Ramos (cell line): ENCODE results near the gene RASGRP3.

ENCODE experiments used
- in situ Hi-C: fragments of 300-500 bp; cut with MboI; formaldehyde crosslinking; loops from one replicate; pipeline ENCODE4 v1.14.3; 2022; ENCODE audit warnings: low sequenced_read_pairs; ENCODE audit not compliant: unreplicated experiment

RASGRP3 gene

DNA sequence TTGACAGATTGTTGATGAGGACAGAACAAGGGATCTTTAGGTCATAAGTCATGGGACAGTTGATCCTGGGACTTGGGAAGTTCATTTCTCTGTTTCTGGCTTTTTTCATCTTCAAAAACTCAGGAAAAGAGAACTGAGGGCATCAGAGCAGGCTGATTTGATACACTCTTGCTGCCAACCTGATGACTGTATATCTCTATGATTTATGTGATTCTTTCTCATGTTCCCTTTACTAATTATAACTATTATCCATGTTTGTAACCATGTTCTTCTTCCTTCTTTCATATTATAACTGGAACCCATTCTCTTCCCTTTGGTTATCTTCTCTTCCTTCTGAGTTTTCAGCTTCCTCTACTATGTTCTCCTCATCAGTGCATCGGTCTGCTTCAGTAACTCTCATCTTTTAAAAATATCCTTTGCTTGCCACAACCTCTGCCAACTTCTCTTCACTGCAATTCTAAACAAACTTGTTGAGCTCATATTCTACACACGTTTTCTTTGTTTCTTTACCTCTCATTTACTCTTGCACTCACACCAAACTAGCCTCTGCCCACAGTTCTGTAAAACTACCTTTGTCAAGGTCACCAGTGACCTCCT lies 13.5 kb downstream of the RASGRP3 start:
- in situ Hi-C loops = loop anchor here (25.0 kb wide), 1 partner anchor 403 kb away; no protein-coding TSS in a partner anchor

DNA sequence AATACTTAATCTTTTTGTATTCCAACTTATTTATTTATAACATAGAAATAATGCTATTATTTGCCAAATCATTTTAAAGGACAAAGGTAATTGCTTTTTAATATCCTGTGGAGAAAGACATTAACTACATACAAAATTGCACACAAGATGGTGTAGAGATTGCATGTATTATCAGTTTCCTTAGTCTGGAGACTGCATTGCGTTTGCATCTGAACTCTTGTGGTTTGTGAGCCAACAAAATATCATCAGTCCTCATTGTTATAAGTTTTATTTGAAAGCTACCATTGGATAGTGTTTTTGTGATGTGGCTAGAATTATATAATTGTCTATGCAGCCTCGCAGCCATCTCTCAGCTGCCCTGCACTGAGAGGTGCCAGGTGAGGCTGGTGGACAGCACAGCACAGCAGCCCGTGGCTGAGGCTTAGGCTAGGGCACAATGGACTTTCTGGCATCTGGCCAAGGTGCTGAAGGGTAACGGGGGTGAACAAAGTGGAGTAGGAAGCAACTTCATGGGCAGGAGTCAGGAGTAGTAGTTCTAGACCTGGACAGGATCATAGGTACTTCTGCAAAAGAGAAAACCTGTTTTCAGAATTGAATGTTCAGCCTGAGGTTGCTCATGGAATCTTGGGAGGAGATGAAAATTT lies 15.1 kb downstream of the RASGRP3 start:
- in situ Hi-C loops = loop anchor here (25.0 kb wide), 1 partner anchor 404 kb away; no protein-coding TSS in a partner anchor

DNA sequence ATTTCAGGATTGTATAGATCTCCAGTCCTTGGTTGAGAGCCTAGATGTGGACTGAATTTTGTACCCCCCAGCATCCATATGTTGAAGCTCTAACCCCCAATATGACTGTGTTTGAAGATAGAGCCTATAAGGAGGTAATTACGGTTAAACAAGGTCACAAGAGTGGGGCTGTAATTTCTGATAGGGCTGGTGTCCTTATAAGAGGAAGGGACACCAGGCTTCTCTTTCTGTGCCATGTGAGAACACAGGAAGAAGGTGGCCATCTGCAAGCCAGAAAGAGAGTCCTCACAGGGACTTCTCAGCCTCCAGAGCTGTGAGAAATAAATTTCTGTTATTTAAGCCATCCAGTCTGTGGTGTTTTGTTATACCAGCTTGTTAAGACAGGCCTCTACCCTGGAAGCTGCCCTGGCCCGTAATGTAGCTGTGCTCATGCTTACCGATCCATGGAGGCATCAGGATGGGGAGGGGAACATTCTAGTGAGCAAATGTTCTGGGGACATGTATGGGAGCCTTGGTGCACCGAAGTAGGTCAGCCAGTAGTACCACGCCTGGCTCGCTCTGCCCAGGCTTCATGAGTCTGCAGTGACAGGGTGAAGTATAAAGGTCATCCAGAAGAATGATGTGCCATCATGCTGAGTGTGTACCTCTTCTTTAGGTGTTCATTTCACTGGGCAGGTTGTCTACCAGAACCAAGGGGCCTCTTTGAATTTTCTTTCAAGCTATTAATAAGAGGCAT lies 16.1 kb downstream of the RASGRP3 start:
- in situ Hi-C loops = loop anchor here (25.0 kb wide), 1 partner anchor 405 kb away; no protein-coding TSS in a partner anchor

DNA sequence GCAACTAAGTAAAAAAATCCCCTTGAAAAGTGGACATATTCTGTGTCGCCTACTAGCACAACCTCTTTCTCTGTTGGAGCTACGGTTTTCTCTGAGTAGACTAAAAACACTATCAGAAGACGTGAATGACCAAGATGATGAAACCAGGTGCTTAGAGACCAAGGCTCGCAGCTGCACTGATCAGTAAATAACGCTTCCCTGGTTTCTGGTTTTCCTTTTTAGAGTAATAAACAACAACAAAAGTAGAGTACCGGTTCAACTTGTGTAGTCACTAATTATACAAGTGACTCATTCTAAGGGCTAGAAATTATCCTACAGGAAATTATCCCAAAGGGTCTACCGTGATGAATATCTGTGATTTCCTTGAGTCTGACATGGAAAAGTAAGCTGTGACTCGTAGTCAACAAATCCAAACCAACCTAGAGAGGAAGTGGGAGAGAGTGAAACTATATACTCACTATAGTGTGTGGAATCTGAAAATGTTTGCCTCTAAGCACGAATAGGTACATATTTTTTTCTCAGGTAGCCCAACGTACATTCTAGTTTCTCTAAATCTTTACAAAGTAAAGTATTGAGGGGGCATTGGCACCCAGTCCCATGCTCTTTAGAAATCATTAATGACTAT lies 17.8 kb downstream of the RASGRP3 start:
- in situ Hi-C loops = loop anchor here (25.0 kb wide), 1 partner anchor 407 kb away; no protein-coding TSS in a partner anchor

DNA sequence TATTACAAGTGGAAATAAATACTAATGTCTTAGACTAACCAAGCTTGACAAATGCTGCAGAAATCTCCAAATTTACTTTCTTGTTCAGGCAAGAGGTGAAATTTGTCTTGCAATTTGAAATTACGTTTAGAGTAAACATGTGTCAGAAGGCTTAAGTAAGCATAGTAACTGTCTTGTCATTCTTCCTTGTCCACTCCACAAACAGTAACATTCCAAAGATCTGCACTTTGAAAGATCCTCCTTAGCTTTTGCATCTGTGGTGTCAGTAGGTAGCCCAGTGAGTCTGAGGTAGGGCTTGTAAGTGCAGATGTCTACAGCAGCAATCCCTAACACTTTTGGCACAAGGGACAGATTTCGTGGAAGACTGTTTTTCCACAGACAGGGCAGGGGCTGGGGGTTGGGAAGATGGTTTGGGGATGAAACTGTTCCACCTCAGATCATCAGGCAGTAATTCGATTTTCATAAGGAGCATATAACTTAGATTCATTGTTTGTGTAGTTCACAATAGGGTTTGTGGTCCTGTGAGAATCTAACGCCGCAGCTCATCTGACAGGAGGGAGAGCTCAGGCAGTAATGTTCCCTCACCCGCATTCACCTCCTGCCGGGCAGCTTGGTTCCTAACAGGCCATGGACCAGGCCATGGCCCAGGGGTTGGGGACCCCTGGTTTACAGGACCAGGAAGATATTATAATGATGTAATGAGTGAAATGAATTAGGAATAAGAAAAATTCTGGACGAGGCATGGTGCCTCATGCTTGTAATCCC lies 18.6 kb downstream of the RASGRP3 start:
- in situ Hi-C loops = loop anchor here (25.0 kb wide), 1 partner anchor 408 kb away; no protein-coding TSS in a partner anchor

DNA sequence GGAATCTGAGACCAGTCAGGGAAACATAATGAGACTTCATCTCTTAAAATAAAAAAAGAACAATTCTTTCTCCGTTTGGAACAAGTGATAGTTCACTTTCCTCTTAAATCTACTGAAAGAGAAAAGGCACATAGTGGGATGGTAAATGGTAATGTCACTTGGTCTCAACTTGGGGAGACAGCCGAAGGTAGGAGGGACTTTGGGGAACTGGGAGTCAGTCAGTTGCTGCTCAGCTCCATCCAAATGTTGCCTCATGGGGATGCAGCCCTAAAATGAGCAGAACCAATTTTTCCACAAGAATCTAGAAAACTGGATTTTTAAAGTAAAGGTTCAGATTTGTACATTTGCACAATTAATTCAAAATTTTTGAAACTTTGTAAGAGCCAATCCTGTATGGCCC lies 19.2 kb downstream of the RASGRP3 start:
- in situ Hi-C loops = loop anchor here (25.0 kb wide), 1 partner anchor 408 kb away; no protein-coding TSS in a partner anchor

DNA sequence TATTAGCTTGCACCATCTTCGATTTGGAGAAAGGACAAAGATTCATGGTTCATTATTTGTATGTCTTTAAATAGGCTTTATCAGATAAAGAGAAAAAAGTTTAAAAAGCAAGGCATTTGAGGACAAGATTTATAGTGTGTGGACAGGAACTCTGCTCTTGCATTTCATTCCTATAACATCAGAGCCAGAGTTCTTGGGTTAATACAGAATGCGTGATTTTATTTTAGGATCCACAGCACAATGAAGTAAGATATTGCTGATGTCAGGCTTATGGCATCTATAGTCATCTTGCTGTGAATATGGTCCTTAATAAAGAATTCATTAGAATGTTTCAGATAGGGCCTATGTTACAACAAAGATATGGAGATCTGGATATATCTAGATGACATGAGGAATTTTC lies 19.7 kb downstream of the RASGRP3 start:
- in situ Hi-C loops = loop anchor here (25.0 kb wide), 1 partner anchor 409 kb away; no protein-coding TSS in a partner anchor

DNA sequence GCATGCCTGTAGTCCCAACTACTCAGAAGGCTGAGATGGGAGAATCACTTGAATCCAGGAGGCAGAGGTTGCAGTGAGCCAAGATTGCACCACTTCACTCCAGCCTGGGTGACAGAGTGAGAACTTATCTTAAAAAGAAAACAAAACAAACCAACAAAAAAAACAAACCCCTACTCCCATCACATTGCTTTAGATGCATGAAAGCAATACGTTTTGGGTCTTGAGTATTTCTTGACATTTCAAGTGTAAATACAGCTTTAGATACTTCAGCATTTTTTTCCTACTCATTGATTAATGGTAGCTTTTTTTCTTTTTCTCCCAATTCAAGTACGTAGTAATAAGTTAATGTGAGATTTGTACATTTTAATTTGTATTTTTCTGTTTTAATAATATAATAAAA lies 20.3 kb downstream of the RASGRP3 start:
- in situ Hi-C loops = loop anchor here (25.0 kb wide), 1 partner anchor 409 kb away; no protein-coding TSS in a partner anchor

DNA sequence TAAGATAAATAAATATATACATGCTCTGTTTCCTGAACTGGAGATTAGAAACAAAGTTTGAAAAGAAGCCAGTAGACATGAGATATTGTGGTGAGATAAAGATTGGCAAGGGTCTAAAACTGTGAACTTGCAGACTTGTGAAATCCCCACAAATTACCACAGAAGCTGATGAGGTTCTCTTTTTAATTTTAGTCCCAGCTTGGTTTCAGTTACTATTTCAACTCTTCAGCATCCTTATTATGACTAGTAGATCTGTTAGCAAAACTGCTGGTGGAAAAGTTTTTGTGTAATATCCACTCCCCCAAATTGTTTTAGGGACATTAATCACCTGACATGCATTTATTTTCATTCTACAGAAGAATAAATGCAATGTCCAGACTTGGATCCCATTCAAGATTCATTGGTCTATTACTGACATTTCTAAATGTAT lies 20.8 kb downstream of the RASGRP3 start:
- in situ Hi-C loops = loop anchor here (25.0 kb wide), 1 partner anchor 410 kb away; no protein-coding TSS in a partner anchor

DNA sequence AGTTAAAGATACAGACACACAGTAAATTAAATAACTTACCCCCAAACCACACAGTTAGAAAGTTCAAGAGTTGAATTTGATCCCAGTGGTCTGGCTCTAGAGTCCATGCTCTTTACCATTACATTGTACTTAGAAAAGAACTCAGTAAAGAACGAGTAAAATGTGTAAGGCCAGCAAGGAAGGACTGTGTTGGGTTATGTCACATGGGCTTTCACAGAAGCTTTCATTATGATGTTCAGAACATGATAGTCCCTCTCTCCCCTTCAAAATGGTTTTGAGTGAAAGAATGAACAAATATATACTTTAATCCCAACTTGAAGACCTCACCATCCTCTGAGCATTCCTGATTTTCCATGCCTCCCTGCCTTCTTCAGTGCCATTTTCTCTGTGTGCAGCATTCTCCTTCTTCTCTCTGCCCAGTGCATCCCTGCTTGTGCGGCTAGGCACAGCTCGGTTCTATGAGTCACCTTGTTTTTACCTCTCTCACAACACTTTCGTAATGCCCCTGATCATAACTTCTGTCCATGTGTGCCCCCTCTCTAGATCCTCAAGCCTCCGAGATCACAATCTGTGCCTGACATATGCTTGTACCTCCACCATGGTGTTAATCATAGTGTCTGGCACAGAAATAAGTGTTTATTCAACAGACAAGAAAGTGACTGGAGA lies 22.0 kb downstream of the RASGRP3 start:
- in situ Hi-C loops = loop anchor here (25.0 kb wide), 1 partner anchor 411 kb away; no protein-coding TSS in a partner anchor

DNA sequence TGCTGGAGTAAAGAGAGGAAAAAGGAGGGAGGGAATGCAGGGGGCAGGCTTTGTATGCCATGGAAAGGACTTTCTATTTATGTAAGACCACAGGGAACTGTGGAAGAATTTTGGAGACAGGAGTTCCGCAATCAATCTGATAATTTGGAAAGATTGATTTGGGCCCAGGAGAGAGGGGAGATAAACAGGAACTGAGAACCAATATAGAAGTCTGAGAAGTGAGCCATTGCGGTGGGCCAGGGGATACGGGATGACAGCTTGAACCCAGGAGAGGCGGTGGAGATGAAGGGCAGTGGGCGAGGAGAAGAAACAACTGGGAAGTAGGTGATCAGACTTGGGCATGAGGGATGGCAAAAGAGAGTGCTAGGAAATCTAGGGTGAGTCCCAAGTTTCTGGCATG lies 23.7 kb downstream of the RASGRP3 start:
- in situ Hi-C loops = no loop called here

DNA sequence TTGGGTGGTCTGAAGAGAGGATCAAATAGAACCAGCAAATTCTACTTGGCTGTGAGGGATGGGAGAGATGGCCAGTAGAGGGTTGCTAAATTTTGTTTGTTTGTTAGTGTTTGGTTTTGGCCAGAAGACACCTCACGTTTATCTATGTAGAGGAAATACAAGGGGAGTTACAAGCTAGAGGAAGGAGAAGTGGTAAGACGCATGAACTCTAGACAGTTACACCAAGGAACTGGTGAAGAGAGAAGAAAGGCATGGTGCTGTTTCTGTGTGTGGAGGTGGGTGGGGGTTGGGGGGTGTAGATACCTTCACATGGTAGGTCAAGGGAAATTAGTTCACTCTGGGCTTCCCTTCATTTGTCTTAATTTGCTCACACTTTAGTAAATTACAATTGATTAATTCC lies 25.6 kb downstream of the RASGRP3 start:
- in situ Hi-C loops = no loop called here

DNA sequence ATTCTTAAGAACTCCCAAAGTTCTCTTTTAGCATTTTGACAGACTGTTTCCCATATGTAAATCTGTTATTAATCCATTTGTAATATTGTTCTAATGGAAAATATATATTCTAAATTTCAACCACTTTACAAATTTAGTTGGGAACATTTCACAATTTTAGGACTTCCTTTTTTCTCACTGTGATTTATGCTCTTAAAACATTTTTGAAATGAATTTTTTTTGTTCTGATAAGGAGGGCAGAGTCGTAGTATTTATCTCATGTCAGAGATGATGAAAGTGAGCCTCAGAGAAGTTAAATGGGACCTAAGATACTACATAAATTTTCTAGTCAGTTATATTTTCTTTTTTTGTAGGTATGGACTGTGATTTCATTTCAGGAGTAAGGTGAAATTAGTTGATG lies 26.6 kb downstream of the RASGRP3 start:
- in situ Hi-C loops = no loop called here

DNA sequence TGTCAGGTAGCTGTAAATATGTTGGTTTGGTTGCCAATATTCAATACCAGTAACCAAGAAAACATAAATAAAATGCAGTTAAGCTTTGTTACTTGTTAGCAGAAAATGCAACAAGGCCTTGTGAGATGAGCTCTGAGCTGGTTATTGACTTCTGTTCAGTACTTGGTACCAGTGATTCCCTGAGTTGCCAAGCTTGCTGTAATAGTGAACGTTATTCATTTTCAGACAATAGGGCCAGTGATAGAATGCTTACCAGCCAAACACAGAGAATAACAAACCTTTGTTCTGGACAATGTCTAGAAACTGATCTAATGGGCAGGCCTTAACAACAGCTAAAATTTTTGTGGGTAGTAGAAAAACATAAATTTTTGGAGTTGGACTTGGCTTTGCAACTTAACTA lies 29.5 kb downstream of the RASGRP3 start:
- in situ Hi-C loops = no loop called here

DNA sequence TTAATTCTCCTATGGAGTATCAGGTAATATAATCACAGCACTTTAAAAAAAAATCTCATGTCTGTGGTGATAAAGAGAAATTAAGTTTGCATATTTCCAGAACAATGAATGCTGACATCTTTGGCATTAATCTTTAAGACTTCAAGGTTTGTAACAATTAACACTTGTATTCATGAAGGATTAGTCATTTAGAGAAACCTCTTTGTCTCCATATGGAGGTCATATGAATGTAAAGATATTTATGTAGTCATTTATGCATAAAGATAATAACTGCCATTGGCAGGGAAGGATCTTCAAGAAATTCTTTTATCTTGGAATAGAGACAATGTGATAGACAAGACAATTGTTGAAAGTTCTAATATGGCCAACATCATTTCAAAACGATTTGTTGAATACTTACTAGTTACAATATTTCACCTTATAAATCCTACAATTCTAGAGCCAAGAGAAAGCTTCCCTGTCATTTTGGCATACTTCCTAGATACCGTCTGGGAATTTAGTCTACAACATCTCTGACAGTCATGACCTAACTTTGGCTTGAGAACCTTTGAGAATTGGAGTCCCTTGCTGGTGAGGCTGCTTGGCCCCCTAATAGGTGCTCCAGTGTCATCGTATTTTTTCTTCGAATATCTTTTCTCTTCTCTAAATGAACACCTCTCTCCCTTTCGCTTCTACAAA lies 33.6 kb downstream of the RASGRP3 start:
- in situ Hi-C loops = no loop called here

DNA sequence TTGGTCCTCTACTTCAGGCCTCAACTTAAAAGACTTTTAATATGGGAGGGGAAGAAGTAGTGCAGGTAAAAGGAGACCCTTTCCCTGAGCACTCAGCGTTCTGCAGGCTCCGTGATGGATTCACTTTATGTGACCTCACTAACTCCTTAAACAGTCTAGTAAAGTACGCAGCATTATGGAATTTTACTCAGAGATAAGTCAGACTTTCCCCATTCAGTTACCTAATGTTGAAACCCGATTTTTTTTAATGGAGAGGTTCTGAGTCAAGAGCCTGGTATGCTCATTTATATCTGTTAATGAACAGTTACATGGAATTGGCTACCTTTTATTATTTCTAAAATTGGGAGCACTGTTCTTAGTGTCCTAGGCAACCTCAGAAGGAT lies 34.1 kb downstream of the RASGRP3 start:
- in situ Hi-C loops = no loop called here

DNA sequence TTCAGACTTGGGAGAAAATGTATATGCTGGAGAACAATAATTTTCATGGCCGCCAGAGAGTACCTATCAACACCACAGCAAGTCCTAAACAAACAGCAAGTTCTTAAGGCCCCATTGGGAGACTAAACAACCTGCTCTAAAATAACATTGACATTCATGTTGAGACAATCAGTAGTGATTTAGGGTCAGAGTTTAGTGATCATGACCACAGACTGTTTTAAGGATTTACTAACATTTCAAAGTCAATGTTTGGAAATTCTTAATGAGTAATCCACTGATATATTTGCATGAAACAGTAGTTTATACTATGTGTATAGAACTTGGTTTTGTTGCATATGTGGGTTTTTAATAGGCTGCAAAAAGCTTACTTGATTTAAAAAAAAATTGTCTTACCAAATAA lies 34.7 kb downstream of the RASGRP3 start:
- in situ Hi-C loops = no loop called here

DNA sequence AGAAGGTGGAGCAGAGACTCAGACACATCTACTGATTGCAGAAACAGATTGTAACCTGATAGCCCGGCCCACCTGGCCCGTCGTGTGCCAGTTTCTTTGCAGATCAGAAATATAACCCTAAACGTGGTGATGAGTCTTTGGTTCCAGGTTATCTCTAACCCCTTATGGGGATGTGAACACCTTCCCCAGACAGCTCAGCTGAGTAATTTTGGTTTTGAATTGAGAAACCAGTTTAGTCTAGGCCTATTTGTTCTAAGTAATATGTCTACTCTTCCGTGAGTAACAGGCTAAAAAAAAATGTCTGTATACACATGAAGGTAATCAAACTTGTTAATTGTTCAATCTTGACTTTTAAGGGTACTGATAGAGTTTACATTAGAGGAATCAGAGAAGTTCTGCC lies 35.7 kb downstream of the RASGRP3 start:
- in situ Hi-C loops = no loop called here

DNA sequence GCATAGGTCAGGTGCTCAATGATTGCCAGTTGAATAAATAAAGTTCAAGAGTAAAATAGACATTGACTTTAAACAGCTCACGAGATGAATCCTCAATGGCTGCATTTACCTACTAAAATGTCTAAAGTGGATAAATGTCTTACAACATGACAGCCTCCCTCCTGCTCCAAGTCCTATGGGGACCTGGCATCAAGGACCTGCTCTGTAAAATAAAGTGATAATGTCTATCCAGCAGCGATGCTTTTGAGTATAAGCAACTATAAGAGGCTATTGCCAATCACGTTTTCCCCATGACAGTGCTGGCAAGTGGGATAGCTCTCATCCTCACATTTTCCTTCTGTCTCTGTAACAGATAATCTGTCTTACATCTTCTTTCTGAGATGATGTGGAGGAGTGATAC lies 37.0 kb downstream of the RASGRP3 start:
- in situ Hi-C loops = no loop called here
